NOMO-1 (cell line): ENCODE data around the gene GLUD2.

ENCODE experiments used
- DNase-seq, 2 experiments: peaks; one replicate each; lab custom pipeline; 2025; ENCODE audit not compliant: unreplicated experiment in 2 of 2; lab: John Stamatoyannopoulos, UW

The GLUD2 gene

GRCh38 chrX:121093011-121093410 lies 45.6 kb downstream of the GLUD2 start:
- no peak for DNase-seq
